WI38 (cell line): Measurements from ENCODE around the gene RNF167.

ENCODE experiments used
- H3K4me3 ChIP-seq: 2 replicates; pipeline ENCODE4 v1.5.1; 2011; ENCODE audit warnings: low read depth, mild to moderate bottlenecking, control low read depth, low read length
- TF ChIP-seq, protein P1 (sequence below): IDR thresholded peaks from 2 replicates; pipeline ENCODE4 v1.5.1; 2012; ENCODE audit warnings: low read depth, mild to moderate bottlenecking, control low read depth, low read length

The RNF167 gene

DNA sequence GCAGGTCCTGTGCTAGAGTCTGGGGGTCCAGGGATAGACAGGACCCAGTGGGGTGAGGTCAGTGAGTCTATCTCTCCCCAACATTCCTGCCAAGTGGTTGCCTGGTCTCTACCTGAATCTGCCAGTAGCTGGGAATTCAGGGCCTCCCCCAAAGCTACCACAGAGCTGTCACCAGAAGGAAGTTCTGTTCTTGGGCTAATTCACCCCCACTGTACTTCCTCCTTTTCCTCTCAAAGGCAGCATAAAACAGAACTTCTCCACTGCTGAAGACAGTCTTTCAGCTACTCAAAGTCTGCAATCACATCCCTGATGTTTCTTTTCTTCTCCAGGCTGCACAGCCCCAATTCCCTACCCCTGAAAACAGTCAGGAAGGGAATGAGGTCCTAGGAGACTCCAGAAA lies 38.7 kb downstream of the RNF167 start:
- TF ChIP-seq, protein P1, sequence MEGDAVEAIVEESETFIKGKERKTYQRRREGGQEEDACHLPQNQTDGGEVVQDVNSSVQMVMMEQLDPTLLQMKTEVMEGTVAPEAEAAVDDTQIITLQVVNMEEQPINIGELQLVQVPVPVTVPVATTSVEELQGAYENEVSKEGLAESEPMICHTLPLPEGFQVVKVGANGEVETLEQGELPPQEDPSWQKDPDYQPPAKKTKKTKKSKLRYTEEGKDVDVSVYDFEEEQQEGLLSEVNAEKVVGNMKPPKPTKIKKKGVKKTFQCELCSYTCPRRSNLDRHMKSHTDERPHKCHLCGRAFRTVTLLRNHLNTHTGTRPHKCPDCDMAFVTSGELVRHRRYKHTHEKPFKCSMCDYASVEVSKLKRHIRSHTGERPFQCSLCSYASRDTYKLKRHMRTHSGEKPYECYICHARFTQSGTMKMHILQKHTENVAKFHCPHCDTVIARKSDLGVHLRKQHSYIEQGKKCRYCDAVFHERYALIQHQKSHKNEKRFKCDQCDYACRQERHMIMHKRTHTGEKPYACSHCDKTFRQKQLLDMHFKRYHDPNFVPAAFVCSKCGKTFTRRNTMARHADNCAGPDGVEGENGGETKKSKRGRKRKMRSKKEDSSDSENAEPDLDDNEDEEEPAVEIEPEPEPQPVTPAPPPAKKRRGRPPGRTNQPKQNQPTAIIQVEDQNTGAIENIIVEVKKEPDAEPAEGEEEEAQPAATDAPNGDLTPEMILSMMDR, result no peak
- no peak overlapping the region for H3K4me3 ChIP-seq

- TF ChIP-seq, protein P1, result peak; percentile 70
- H3K4me3 ChIP-seq, result no peak overlapping the region
These were observed 40.7 kb downstream of the RNF167 start for GRCh38 chr17:4980644-4981216.

GRCh38 chr17:4982305-4982704 lies 42.2 kb downstream of the RNF167 start:
- TF ChIP-seq, protein P1, result no peak
- no peak overlapping the region for H3K4me3 ChIP-seq

DNA sequence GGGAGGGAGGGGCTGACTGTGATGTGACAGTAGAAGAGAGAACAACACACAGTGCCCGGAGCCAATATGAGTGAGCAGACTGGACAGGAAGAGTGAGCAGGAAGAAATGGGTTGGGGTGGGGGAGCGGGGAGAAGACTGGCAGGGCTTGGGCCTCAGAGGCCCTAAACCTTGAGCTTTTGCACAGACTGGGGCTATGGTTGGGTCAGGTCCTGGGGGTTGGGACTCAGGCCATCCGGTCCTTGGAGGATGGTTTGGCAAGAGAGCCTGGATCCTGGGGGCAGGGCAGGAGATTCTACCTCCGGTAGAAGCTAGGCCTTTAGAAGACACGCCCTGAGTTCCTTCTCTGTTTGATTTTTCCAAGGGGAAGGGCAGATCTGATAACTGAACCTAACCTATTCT lies 46.3 kb downstream of the RNF167 start:
- H3K4me3 ChIP-seq, result peak overlapping the region; percentile 84
- TF ChIP-seq, protein P1, result no peak

DNA sequence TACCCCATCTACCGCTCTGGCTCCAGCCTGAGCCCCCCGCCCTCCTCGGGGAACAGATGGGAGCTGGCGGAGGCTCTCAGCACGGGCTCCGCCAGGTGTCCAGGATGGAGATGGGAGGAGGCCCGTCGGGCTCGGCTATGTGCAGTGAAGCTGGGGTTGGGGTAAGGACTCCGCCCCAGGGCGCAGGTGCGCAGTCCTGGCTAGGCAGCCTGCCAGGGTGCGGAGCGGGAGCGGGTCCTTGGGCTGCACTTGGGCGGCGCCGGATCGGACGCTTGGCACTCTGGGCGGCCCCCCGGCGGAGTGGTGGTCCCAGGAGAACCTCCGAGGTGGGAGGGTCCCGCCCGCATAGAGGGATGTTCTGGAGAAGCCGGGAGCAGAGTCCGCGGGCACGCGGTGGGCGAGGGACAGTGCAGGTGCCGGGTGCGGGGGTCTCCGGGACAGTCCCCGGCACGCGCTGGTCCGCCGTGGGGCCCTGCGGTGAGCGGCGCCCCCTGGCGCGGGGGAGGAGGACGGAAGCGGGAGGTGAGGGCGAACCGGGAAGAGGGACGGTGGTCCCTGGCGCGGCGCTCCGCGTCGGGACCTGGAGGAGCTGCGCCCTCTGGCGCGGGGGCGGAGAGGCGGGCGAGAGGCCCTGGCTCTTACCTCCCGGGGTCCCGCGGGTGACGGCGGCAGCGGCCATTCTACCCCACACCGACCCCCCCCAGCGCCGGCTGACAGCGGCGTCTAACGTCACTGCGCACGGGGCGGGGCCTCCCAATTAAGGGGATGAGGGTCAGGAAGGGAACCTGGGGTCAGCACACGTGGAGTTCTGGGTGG lies 47.1 kb downstream of the RNF167 start, which contains the start of gene CAMTA2:
TSS of gene CAMTA2 (minus strand) at position 725 of the 816 bp plus-strand sequence. CDS start 1,453 bp downstream, outside the sequence.
- TF ChIP-seq, protein P1, result peak; percentile 54
- H3K4me3 ChIP-seq, result peak within 1 kb of the TSS; percentile 84

DNA sequence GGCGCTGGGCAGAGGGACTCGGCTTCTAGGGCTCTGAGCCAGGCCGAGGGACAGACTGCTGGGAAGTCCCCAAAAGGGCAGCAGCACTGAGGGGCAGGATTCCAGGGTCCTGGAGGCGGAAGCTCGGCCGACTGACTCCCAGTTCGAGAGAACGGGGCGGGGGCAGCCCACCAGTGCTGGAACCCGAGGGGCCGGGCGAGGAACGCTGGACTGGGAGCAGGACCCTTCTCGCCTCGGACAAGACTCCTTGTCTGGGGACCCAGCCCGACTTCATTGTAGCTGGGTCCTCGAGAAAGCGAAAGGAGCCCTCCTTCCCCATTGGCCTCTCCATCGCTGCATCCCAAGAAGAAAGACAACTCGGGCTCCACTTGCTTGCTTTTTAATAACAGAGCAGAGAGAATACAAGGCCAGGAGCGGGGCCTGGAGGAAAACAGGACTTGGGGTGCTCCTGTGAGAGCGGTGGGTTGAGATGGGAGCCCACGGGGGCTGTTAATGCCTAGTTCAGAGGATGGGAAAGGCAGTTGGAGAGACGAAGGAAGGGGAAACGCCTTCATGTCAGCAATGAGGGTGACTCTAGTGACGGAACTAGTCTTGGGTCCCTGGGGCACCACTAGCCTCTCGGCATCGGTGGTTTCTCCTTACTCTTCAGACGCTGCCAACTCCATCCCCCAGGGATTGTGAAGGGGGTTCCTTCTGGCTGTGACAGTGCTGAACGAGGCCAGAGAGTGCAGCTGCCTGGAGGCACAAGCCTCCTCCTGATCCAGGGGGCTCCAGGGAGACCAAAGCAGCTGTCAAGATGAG lies 47.9 kb downstream of the RNF167 start:
- TF ChIP-seq, protein P1, result no peak

More for the DNA sequence above, 47.9 kb downstream of the RNF167 start:
- H3K4me3 ChIP-seq, result peak overlapping the region; percentile 84
